Endothelial cell (in vitro differentiated cells): ENCODE results near the gene CFAP61. TPM values are rescaled to one million over a fixed set of nuclear protein-coding genes. Genes with fewer than 3 reads are reported as not detected.

Experiments used
- DNase-seq: peaks from one replicate; pipeline ENCODE4 v3.0.0; 2021; ENCODE audit warnings: low spot score
- H3K27ac Mint-ChIP-seq: one replicate; pipeline ENCODE4 v1.8.0; 2021; ENCODE audit warnings: mixed read lengths, inconsistent platforms; ENCODE audit not compliant: unreplicated experiment
- H3K27me3 Mint-ChIP-seq: one replicate; pipeline ENCODE4 v1.8.0; 2021; ENCODE audit warnings: mild to moderate bottlenecking, moderate library complexity, mixed read lengths, inconsistent platforms; ENCODE audit not compliant: unreplicated experiment
- H3K36me3 Mint-ChIP-seq: one replicate; pipeline ENCODE4 v1.8.0; 2021; ENCODE audit warnings: mild to moderate bottlenecking, low read depth, mixed read lengths, inconsistent platforms; ENCODE audit not compliant: unreplicated experiment
- H3K4me1 Mint-ChIP-seq: one replicate; pipeline ENCODE4 v1.8.0; 2021; ENCODE audit warnings: mild to moderate bottlenecking, mixed read lengths, inconsistent platforms; ENCODE audit not compliant: unreplicated experiment
- H3K4me3 Mint-ChIP-seq: one replicate; pipeline ENCODE4 v1.8.0; 2021; ENCODE audit warnings: mild to moderate bottlenecking, mixed read lengths, inconsistent platforms; ENCODE audit not compliant: unreplicated experiment
- H3K9me3 Mint-ChIP-seq: one replicate; pipeline ENCODE4 v1.8.0; 2021; ENCODE audit warnings: mixed read lengths, inconsistent platforms; ENCODE audit not compliant: unreplicated experiment
- total RNA-seq: library from RNA; stranded (reverse); fragmentation: NEBNext Ultra II Directional; extraction: Animal tissue kit (Norgen Biotek cat#: 25700); gene quantifications from one replicate; pipeline ENCODE4 v1.2.1, GENCODE V29; 2021; ENCODE audit not compliant: unreplicated experiment
- TF ChIP-seq, protein P1 (sequence below): fragments of 200-600 bp; sonication (generic); IDR thresholded peaks from one replicate; pipeline ENCODE4 v1.5.0; 2021; ENCODE audit warnings: antibody characterized with exemption; ENCODE audit not compliant: unreplicated experiment

Gene CFAP61
- total RNA-seq, 1 donor from 2014 or later = not detected

- no peak overlapping the region for H3K4me3 Mint-ChIP-seq
These were observed 282.2 kb downstream of the CFAP61 start for GRCh38 chr20:20334489-20334888.

DNA sequence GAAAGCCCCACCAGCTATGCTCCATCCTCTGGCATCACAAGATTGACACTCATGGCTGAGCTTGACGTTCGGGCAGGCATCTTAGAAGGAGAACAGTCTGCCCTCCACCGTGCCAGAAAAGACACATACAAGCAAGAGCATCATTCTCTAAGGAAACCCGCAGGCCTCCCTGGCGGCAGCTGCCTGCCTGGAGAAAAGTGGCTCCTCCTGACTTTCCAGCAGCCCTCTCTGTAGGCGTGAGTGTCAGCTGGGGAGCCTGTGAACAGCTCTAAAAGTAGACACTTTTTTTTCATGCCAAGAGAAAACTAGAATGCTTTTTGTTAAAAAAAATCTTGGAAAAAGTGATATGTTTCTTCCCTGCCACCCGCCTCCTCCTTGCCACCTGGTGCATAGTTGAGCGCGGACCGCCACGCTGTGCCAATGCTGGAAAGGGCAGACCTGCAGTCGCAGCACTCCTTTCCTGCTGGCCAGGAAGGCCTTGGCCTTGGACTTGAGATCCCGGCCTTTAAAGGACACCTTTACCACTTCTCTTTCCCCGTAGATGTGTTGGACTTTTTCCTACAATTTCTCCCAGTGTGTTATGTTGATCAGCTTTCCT, 285.9 kb downstream of the CFAP61 start:
- TF ChIP-seq, protein P1, sequence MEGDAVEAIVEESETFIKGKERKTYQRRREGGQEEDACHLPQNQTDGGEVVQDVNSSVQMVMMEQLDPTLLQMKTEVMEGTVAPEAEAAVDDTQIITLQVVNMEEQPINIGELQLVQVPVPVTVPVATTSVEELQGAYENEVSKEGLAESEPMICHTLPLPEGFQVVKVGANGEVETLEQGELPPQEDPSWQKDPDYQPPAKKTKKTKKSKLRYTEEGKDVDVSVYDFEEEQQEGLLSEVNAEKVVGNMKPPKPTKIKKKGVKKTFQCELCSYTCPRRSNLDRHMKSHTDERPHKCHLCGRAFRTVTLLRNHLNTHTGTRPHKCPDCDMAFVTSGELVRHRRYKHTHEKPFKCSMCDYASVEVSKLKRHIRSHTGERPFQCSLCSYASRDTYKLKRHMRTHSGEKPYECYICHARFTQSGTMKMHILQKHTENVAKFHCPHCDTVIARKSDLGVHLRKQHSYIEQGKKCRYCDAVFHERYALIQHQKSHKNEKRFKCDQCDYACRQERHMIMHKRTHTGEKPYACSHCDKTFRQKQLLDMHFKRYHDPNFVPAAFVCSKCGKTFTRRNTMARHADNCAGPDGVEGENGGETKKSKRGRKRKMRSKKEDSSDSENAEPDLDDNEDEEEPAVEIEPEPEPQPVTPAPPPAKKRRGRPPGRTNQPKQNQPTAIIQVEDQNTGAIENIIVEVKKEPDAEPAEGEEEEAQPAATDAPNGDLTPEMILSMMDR = no peak
- Mint-ChIP-seq H3K9me3 (no peaks in the 10 kb centered on the region), H3K27ac (no peak overlapping the region), H3K36me3 (peaks cover 4% of the 10 kb centered on the region), H3K4me3 (no peak overlapping the region), H3K27me3 (peaks cover 1% of the 10 kb centered on the region), H3K4me1 (no peaks in the 10 kb centered on the region)
- DNase-seq = no peak

More at GRCh38 chr20:20334489-20334888, 282.2 kb downstream of the CFAP61 start:
- no peak for DNase-seq
- Mint-ChIP-seq H3K27me3 (peaks cover 1% of the 10 kb centered on the region), H3K36me3 (peaks cover 4% of the 10 kb centered on the region), H3K27ac (no peak overlapping the region), H3K4me1 (no peaks in the 10 kb centered on the region), H3K9me3 (no peaks in the 10 kb centered on the region)
- TF ChIP-seq, protein P1 = no peak

DNA sequence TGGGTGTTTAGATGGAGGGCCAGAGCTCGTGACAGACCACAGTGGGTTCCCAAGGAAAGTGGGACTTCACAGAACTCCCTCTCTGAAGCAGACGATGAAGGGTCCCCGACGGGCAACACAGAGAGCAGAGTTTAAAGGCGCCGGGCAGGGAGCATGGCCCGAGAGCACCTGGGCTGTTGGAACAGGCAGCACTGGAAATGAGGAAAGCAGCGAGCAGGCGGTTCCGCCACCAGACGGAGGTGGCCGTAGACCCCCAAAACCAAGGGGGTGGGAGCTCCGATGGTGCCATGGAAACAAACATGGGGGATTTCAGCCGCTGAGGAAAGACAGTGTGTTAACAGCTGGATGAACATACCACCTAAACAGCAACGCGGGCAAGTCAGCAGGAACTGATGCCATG, 288.1 kb downstream of the CFAP61 start:
- Mint-ChIP-seq H3K27ac (no peak overlapping the region), H3K9me3 (no peaks in the 10 kb centered on the region), H3K4me3 (no peak overlapping the region), H3K36me3 (peaks cover 4% of the 10 kb centered on the region), H3K27me3 (peaks cover 1% of the 10 kb centered on the region), H3K4me1 (no peaks in the 10 kb centered on the region)
- DNase-seq = no peak
- TF ChIP-seq, protein P1 = no peak

- Mint-ChIP-seq H3K27me3 (peaks cover 1% of the 10 kb centered on the region), H3K27ac (no peak overlapping the region), H3K9me3 (no peaks in the 10 kb centered on the region), H3K4me1 (no peaks in the 10 kb centered on the region), H3K4me3 (no peak overlapping the region), H3K36me3 (peaks cover 4% of the 10 kb centered on the region)
- DNase-seq = no peak
- TF ChIP-seq, protein P1 = no peak
These were observed 289.0 kb downstream of the CFAP61 start for GRCh38 chr20:20341371-20341770.

DNA sequence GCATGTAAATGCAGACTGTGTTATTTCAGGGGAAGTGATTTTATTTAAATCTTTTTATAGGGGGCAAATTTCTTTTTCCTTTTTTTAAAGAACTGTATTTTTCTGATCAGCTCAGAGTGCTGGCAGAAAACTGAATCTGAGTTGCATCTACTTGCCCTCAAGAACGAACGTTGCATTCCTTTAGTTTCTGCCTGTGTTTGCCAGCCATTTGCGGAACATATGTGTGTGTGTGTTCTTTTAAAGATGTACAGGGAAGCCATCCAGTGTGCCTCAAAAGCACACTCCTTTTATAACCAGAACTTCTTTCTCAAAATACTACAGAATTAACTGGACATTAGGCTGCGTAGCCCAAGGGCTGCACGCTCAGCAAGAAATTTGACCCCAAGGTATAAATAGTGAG, 289.7 kb downstream of the CFAP61 start:
- H3K4me1 Mint-ChIP-seq = no peaks in the 10 kb centered on the region

More for the DNA sequence above, 289.7 kb downstream of the CFAP61 start:
- TF ChIP-seq, protein P1 = no peak
- H3K27me3 Mint-ChIP-seq = peaks cover 1% of the 10 kb centered on the region
- no peak overlapping the region for H3K4me3 Mint-ChIP-seq
- no peaks in the 10 kb centered on the region for H3K9me3 Mint-ChIP-seq
- peaks cover 2% of the 10 kb centered on the region for H3K36me3 Mint-ChIP-seq
- H3K27ac Mint-ChIP-seq = no peak overlapping the region
- DNase-seq = no peak
